ENCODE measurements around the gene FAM53A. TPM values are rescaled to one million over a fixed set of nuclear protein-coding genes. Genes with fewer than 3 reads are reported as not detected.
A peak's percentile ranks its signal among the peaks of the same experiment; 100 is the strongest.

Gene FAM53A, protein sequence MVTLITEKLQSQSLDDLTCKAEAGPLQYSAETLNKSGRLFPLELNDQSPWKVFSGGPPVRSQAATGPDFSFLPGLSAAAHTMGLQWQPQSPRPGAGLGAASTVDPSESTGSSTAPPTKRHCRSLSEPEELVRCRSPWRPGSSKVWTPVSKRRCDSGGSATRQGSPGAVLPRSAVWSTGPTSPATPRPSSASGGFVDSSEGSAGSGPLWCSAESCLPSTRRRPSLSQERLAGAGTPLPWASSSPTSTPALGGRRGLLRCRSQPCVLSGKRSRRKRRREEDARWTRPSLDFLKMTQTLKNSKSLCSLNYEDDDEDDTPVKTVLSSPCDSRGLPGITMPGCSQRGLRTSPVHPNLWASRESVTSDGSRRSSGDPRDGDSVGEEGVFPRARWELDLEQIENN
- polyA plus RNA-seq (2012; ENCODE audit: insufficient read depth, insufficient read length, low read depth) = 6.2 TPM

DNA sequence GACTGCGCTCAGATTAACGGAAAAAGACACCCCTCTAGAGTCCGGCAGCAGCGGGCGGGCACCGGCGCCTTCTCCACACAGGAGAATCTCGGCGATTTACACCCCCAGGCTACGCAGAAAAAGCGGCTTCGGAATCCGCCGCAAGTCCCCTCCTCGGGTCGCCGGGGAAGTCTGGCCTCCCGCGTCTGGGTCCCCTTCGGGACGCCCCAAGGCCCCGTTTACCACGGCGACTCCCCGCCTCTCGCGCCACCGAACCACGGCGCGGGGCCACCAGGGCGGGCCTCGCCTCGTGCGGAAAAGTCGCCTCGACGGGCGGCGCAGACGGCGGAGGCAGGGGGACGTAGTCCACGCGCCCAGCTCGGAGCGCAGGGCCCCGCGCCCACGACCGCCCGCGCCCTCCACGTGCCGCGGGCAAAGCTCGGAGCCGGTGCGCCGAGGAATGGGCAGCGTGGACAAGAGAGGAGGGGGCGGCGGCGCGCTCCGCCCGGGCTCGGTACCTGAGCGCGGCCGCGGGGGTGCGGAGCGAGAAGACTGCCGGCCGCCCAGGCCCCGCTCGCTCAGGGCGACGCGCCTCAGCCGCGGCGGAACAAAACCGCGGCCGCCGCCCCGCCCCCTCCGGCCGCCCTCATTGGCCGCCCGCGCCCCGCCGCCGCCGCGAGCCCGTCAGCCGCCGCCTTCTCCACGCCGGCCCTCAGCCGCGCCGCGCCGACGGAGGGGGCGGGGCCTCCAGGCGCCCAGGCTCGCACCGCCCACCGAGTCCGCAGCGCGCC lies at the start of gene FAM53A:
Gene FAM53A, minus strand, starts transcription at position 578 of the 770 bp plus-strand sequence. CDS start 15,572 bp downstream, outside the sequence.
- Histone ChIP-seq H3K9me3 (no peaks in the 10 kb centered on the region), H3K4me1 (no peaks in the 10 kb centered on the region), H3K4me3 (ENCODE audit: low read depth, low read length) (peak within 1 kb of the TSS; percentile 51), H3K27me3 (no peaks in the 10 kb centered on the region), H3K36me3 (no peaks in the 10 kb centered on the region)
- TF ChIP-seq, protein P1, sequence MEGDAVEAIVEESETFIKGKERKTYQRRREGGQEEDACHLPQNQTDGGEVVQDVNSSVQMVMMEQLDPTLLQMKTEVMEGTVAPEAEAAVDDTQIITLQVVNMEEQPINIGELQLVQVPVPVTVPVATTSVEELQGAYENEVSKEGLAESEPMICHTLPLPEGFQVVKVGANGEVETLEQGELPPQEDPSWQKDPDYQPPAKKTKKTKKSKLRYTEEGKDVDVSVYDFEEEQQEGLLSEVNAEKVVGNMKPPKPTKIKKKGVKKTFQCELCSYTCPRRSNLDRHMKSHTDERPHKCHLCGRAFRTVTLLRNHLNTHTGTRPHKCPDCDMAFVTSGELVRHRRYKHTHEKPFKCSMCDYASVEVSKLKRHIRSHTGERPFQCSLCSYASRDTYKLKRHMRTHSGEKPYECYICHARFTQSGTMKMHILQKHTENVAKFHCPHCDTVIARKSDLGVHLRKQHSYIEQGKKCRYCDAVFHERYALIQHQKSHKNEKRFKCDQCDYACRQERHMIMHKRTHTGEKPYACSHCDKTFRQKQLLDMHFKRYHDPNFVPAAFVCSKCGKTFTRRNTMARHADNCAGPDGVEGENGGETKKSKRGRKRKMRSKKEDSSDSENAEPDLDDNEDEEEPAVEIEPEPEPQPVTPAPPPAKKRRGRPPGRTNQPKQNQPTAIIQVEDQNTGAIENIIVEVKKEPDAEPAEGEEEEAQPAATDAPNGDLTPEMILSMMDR (IDR thresholded peaks at IDR 0.05; ENCODE audit: low read depth, low read length) = no peak
- peak; percentile 93 for DNase-seq

DNA sequence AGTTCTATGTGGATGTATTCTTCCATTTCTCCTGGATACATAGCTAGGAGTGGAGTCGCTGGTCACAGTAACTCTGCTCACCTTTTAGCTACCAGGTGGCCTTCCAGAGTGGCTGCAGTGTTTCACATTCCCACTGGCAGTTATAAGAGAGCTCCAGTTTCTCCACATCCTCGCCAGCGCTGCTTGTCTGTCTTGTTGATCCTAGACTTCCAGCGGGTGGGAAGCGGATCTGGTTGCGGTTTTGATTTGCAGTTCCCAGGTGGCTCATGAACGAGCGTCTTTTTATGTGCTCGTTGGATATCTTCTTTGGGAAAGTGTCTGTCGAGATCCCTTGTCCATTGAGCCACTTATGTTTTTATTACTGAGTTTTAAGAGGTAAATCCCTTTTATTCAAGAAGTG lies 48.8 kb upstream of the FAM53A start:
- peaks cover 89% of the 10 kb centered on the region for H3K36me3 ChIP-seq
- no peaks in the 10 kb centered on the region for H3K27me3 ChIP-seq
- no peaks in the 10 kb centered on the region for H3K9me3 ChIP-seq
- no peak overlapping the region for H3K4me3 ChIP-seq (ENCODE audit: low read depth, low read length)
- DNase-seq = no peak
- TF ChIP-seq, protein P1 (IDR thresholded peaks at IDR 0.05; ENCODE audit: low read depth, low read length) = no peak
- peaks cover 2% of the 10 kb centered on the region; the same call in 1 of the 2 replicates for H3K4me1 ChIP-seq

DNA sequence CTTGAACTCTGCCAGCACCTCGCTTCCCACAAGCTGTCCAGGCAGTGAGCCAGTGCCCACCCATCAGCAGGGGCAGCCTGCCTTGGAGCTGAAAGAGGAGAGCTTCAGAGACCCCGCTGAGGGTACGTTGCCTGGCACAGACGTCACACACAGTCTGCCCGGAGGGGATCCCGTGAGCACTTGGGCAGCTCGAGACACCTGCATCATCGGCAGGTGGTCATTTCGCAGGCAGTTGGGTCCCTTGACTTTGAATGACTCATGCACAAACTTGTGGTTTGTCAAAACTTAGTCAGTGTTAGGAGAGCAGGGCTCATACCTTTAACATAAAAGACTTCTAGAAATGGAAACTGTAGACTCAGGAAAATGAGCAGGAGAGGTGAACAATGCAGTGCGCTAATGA lies 47.1 kb upstream of the FAM53A start:
- peaks cover 90% of the 10 kb centered on the region for H3K36me3 ChIP-seq
- H3K4me1 ChIP-seq = peaks cover 2% of the 10 kb centered on the region; the same call in 1 of the 2 replicates
- no peak overlapping the region for H3K4me3 ChIP-seq (ENCODE audit: low read depth, low read length)
- no peaks in the 10 kb centered on the region for H3K9me3 ChIP-seq
- no peak for DNase-seq
- TF ChIP-seq, protein P1 (IDR thresholded peaks at IDR 0.05; ENCODE audit: low read depth, low read length) = no peak
- H3K27me3 ChIP-seq = no peaks in the 10 kb centered on the region

DNA sequence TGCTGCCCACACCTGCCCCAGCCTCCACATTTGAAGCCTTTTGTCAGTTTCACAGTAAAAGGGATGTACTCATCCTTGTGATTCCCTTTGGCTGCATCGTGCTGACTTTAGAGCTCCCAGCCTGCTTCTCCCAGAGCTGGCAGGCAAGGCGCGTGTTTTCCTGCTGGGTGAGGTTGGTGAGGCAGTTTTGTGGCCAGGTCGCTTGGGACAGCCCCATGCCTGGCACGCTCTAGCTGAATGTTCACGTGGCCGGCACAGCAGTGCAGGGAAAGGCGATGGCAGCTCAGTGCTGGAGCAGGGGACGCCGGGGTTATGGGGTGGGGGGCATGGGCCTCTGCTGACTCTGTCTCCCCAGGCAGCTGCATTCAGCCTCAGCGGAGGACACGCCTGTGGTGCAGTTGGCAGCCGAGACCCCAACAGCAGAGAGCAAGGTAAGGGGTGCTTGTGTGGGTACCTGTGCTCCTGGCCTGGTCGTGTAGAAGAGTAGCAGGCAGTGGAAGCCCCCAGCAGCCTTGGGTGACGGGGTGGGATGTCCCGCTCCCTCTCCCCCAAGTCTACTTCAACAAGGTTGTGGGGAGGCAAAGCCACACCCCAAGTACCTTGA lies 46.5 kb upstream of the FAM53A start:
- TF ChIP-seq, protein P1 (IDR thresholded peaks at IDR 0.05; ENCODE audit: low read depth, low read length) = no peak
- no peak for DNase-seq
- Histone ChIP-seq H3K4me3 (ENCODE audit: low read depth, low read length) (no peak overlapping the region), H3K9me3 (no peaks in the 10 kb centered on the region), H3K4me1 (peaks cover 2% of the 10 kb centered on the region; the same call in 1 of the 2 replicates), H3K36me3 (peaks cover 90% of the 10 kb centered on the region), H3K27me3 (no peaks in the 10 kb centered on the region)

DNA sequence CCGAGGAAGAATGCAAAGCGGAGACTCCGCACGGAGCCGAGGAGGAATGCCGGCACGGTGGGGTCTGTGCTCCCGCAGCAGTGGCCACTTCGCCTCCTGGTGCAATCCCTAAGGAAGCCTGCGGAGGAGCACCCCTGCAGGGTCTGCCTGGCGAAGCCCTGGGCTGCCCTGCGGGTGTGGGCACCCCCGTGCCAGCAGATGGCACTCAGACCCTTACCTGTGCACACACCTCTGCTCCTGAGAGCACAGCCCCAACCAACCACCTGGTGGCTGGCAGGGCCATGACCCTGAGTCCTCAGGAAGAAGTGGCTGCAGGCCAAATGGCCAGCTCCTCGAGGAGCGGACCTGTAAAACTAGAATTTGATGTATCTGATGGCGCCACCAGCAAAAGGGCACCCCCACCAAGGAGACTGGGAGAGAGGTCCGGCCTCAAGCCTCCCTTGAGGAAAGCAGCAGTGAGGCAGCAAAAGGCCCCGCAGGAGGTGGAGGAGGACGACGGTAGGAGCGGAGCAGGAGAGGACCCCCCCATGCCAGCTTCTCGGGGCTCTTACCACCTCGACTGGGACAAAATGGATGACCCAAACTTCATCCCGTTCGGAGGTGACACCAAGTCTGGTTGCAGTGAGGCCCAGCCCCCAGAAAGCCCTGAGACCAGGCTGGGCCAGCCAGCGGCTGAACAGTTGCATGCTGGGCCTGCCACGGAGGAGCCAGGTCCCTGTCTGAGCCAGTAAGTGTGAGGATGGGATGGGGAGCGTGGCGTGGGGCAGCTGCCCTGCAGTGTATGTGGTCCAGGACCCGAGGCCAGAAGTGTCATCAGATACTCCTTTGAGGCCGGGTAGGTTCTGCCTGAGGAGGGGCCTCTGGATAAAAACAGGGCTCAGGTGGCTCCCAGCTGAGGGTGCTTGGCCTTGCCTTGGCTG lies 44.2 kb upstream of the FAM53A start:
- peaks cover 86% of the 10 kb centered on the region for H3K36me3 ChIP-seq
- peaks cover 2% of the 10 kb centered on the region; the same call in 1 of the 2 replicates for H3K4me1 ChIP-seq
- no peaks in the 10 kb centered on the region for H3K9me3 ChIP-seq
- H3K4me3 ChIP-seq (ENCODE audit: low read depth, low read length) = no peak overlapping the region
- no peaks in the 10 kb centered on the region for H3K27me3 ChIP-seq
- no peak for DNase-seq
- TF ChIP-seq, protein P1 (IDR thresholded peaks at IDR 0.05; ENCODE audit: low read depth, low read length) = no peak
